GM18867 (cell line): ENCODE results near the gene HIVEP1.

ENCODE experiments used
- ATAC-seq: cut with Tn5 transposase; IDR thresholded peaks from one replicate; pipeline ENCODE4 v1.9.1; 2021; ENCODE audit warnings: mild to moderate bottlenecking, moderate library complexity; ENCODE audit not compliant: unreplicated experiment

HIVEP1 gene

GRCh38 chr6:12181481-12181880 lies 169.4 kb downstream of the HIVEP1 start:
- ATAC-seq, result no peak

- no peak for ATAC-seq
Observed at GRCh38 chr6:12182676-12183075, 170.6 kb downstream of the HIVEP1 start.

- no peak for ATAC-seq
Observed at GRCh38 chr6:12185081-12185673, 173.1 kb downstream of the HIVEP1 start.

- no peak for ATAC-seq
Observed at GRCh38 chr6:12186528-12186927, 174.4 kb downstream of the HIVEP1 start.

GRCh38 chr6:12189150-12189549 lies 177.0 kb downstream of the HIVEP1 start:
- no peak for ATAC-seq

GRCh38 chr6:12189661-12190060 lies 177.5 kb downstream of the HIVEP1 start:
- no peak for ATAC-seq

- ATAC-seq, result no peak
Observed at GRCh38 chr6:12190252-12190651, 178.1 kb downstream of the HIVEP1 start.

GRCh38 chr6:12196326-12196936 lies 184.3 kb downstream of the HIVEP1 start:
- ATAC-seq, result no peak

- ATAC-seq, result no peak
Observed at GRCh38 chr6:12198851-12199250, 186.7 kb downstream of the HIVEP1 start.

- ATAC-seq, result no peak
Observed at GRCh38 chr6:12200015-12200564, 188.0 kb downstream of the HIVEP1 start.

GRCh38 chr6:12200761-12201160 lies 188.6 kb downstream of the HIVEP1 start:
- no peak for ATAC-seq

- no peak for ATAC-seq
Observed at GRCh38 chr6:12203001-12203400, 190.9 kb downstream of the HIVEP1 start.

GRCh38 chr6:12208190-12208589 lies 196.1 kb downstream of the HIVEP1 start:
- ATAC-seq, result no peak

- no peak for ATAC-seq
Observed at GRCh38 chr6:12208673-12209072, 196.6 kb downstream of the HIVEP1 start.
